HCT116 (cell line): Measurements from ENCODE around the gene CCSER1. TPM values are rescaled to one million over a fixed set of nuclear protein-coding genes. Genes with fewer than 3 reads are reported as not detected.

Experiments used
- ATAC-seq: fragments of 200-7000 bp; cut with Tn5 transposase; 2 replicates; pipeline ENCODE4 v1.9.1; 2020; ENCODE audit warnings: mild to moderate bottlenecking, moderate library complexity
- BruUV-seq: library from RNA; stranded (reverse); fragments of 400-500 nt; replicated peaks from 2 replicates; lab custom pipeline; 2021; lab: Mats Ljungman, UMichigan
- CTCF ChIA-PET: fragments of 300-600 bp; sonication (Branson Sonifier 250); formaldehyde crosslinking; loops from one replicate; lab custom pipeline; 2021; ENCODE audit warnings: antibody characterized with exemption; lab: Charles Lee
- POLR2A ChIA-PET: fragments of 300-600, 350-600 bp; sonication (Branson Sonifier 250); formaldehyde crosslinking; loops from one replicate; lab custom pipeline; 2021; ENCODE audit warnings: antibody characterized with exemption; lab: Charles Lee
- RAD21 ChIA-PET, 2 experiments: fragments of 300-600 bp; sonication (Branson Sonifier 250); formaldehyde crosslinking; loops; one replicate each; lab custom pipeline; 2023; ENCODE audit warnings: low total read pairs in 2 of 2; ENCODE audit not compliant: uncharacterized antibody in 2 of 2, unreplicated experiment in 2 of 2, low non-redundant PET in 1 of 2; lab: Charles Lee
- DNase-seq: peaks from one replicate; pipeline ENCODE4 v3.0.0-alpha.2; 2010; ENCODE audit warnings: low read depth, low spot score
- H2AFZ ChIP-seq: fragments of 200-600 bp; shearing (Covaris generic), sonication (generic); 2 replicates; pipeline ENCODE4 v1.6.1; 2017; ENCODE audit warnings: low read depth, mixed run types, mixed read lengths, antibody characterized with exemption, low read length; ENCODE audit not compliant: poor library complexity, severe bottlenecking
- H3K27ac ChIP-seq: 2 replicates; pipeline ENCODE4 v1.5.1; 2012; ENCODE audit warnings: low read depth, low read length
- H3K27me3 ChIP-seq: fragments of 200-600 bp; sonication (generic); 2 replicates; pipeline ENCODE4 v1.6.1; 2016; ENCODE audit warnings: mixed run types, low read length, mixed read lengths; ENCODE audit not compliant: insufficient read depth
- H3K36me3 ChIP-seq, 2 experiments: fragments of 200-500 bp in 1 of 2; fragments of 200-600 bp in 1 of 2; sonication (Bioruptor generic) in 1 of 2; sonication (generic) in 1 of 2; 2 replicates each; pipeline versions ENCODE4 v1.5.1 to v1.6.1; 2014 to 2016; ENCODE audit warnings: low read length in 2 of 2, inconsistent platforms in 1 of 2, mixed read lengths in 1 of 2, mixed run types in 1 of 2; ENCODE audit not compliant: insufficient read depth in 2 of 2, control insufficient read depth in 1 of 2
- H3K4me1 ChIP-seq, 2 experiments: fragments of 200-600 bp in 1 of 2; sonication (generic) in 1 of 2; 2 replicates each; pipeline versions ENCODE4 v1.5.1 to v1.6.1; 2012 to 2017; ENCODE audit warnings: low read length in 2 of 2, inconsistent platforms in 1 of 2, mild to moderate bottlenecking in 1 of 2, mixed read lengths in 1 of 2, mixed run types in 1 of 2, moderate library complexity in 1 of 2; ENCODE audit not compliant: insufficient read depth in 2 of 2, control insufficient read depth in 1 of 2
- H3K4me2 ChIP-seq: fragments of 200-600 bp; sonication (generic); 2 replicates; pipeline ENCODE4 v1.6.1; 2017; ENCODE audit warnings: mixed run types, low read length, mixed read lengths
- H3K4me3 ChIP-seq, 2 experiments: fragments of 200-600 bp in 1 of 2; sonication (generic) in 1 of 2; replicated peaks in 1 of 2; 2 replicates each; pipeline ENCODE4 v1.5.1; 2011 to 2016; ENCODE audit warnings: low read length in 2 of 2, control low read depth in 1 of 2, low read depth in 1 of 2, mild to moderate bottlenecking in 1 of 2, mixed read lengths in 1 of 2, mixed run types in 1 of 2
- H3K79me2 ChIP-seq: fragments of 200-600 bp; sonication (generic); 2 replicates; pipeline ENCODE4 v1.6.1; 2017; ENCODE audit warnings: mild to moderate bottlenecking, mixed run types, low read length, moderate library complexity, mixed read lengths; ENCODE audit not compliant: insufficient read depth
- H3K9ac ChIP-seq: fragments of 200-600 bp; sonication (generic); 2 replicates; pipeline ENCODE4 v1.6.1; 2016; ENCODE audit warnings: low read length, mixed read lengths
- H3K9me2 ChIP-seq: fragments of 200-600 bp; sonication (generic), shearing (Covaris generic); 2 replicates; pipeline ENCODE4 v1.6.1; 2017; ENCODE audit warnings: mixed run types, mild to moderate bottlenecking, moderate library complexity; ENCODE audit not compliant: insufficient read depth
- H3K9me3 ChIP-seq, 2 experiments: fragments of 200-500 bp in 1 of 2; fragments of 200-600 bp in 1 of 2; sonication (Bioruptor generic) in 1 of 2; sonication (generic) in 1 of 2; 2 replicates each; pipeline ENCODE4 v1.6.1; 2014 to 2017; ENCODE audit warnings: low read length in 2 of 2, mixed read lengths in 2 of 2, inconsistent platforms in 1 of 2, low read depth in 1 of 2, mild to moderate bottlenecking in 1 of 2, mixed run types in 1 of 2, moderate library complexity in 1 of 2; ENCODE audit not compliant: control insufficient read depth in 1 of 2, insufficient read depth in 1 of 2
- H4K20me1 ChIP-seq: fragments of 200-600 bp; sonication (generic), shearing (Covaris generic); 2 replicates; pipeline ENCODE4 v1.6.1; 2017; ENCODE audit warnings: mixed run types, mild to moderate bottlenecking, moderate library complexity; ENCODE audit not compliant: insufficient read depth
- CBX3 ChIP-seq: IDR thresholded peaks from 2 replicates; pipeline ENCODE4 v1.6.1; 2012; ENCODE audit warnings: low read depth
- EGR1 ChIP-seq: IDR thresholded peaks from 2 replicates; pipeline ENCODE4 v1.6.1; 2012; ENCODE audit warnings: low read depth
- FOSL1 ChIP-seq: IDR thresholded peaks from 2 replicates; pipeline ENCODE4 v1.6.1; 2012; ENCODE audit warnings: low read depth
- POLR2A ChIP-seq: IDR thresholded peaks from 2 replicates; pipeline ENCODE4 v1.7.0; 2011; ENCODE audit warnings: borderline replicate concordance; ENCODE audit not compliant: insufficient read depth, insufficient read length; ENCODE audit errors: extremely low read depth
- SRF ChIP-seq: IDR thresholded peaks from 2 replicates; pipeline ENCODE4 v1.6.1; 2012; ENCODE audit warnings: low read depth
- intact Hi-C: fragments of 100-400 bp; cut with micrococcal nuclease; formaldehyde crosslinking; loops from 2 replicates; pipeline ENCODE4 v1.10.0; 2022
- total RNA-seq: library from RNA; stranded (reverse); gene quantifications from one replicate; pipeline ENCODE4 v1.2.1, GENCODE V29; 2021; ENCODE audit not compliant: unreplicated experiment
- TF ChIP-seq, protein P1 (sequence below): IDR thresholded peaks from 2 replicates; pipeline ENCODE4 v1.6.1; 2011; ENCODE audit warnings: mild to moderate bottlenecking, low read length, moderate library complexity; ENCODE audit not compliant: insufficient replicate concordance; ENCODE audit errors: extremely low read depth
- TF ChIP-seq, protein P2 (sequence below): IDR thresholded peaks from 2 replicates; pipeline ENCODE4 v1.6.1; 2012
- TF ChIP-seq, protein P3 (sequence below): IDR thresholded peaks from 2 replicates; pipeline ENCODE4 v1.6.1; 2012; ENCODE audit warnings: low read depth

The CCSER1 gene
- total RNA-seq, 1 experiment from 2014 or later, result 6.7 TPM

GRCh38 chr4:90237751-90238530, 110.7 kb downstream of the CCSER1 start:
- ChIA-PET CTCF (no interaction called here), POLR2A (no interaction called here), RAD21 (no interaction called here)
- H3K9me3 ChIP-seq, result no peaks in the 10 kb centered on the region
- no peak overlapping the region for H3K27ac ChIP-seq
- H3K4me1 ChIP-seq, result no peaks in the 10 kb centered on the region
- H3K9ac ChIP-seq, result no peak overlapping the region
- no peak overlapping the region for H3K4me3 ChIP-seq
- H3K4me2 ChIP-seq, result no peak overlapping the region
- no peak for ATAC-seq
- H4K20me1 ChIP-seq, result no peaks in the 10 kb centered on the region
- no peaks in the 10 kb centered on the region for H3K36me3 ChIP-seq
- no peaks in the 10 kb centered on the region for H3K9me2 ChIP-seq
- intact Hi-C loops, result no loop called here
- DNase-seq, result no peak
- H2AFZ ChIP-seq, result no peak overlapping the region
- TF ChIP-seq CBX3 (no peak), POLR2A (no peak), SRF (no peak), FOSL1 (no peak), EGR1 (no peak)
- TF ChIP-seq, protein P1, sequence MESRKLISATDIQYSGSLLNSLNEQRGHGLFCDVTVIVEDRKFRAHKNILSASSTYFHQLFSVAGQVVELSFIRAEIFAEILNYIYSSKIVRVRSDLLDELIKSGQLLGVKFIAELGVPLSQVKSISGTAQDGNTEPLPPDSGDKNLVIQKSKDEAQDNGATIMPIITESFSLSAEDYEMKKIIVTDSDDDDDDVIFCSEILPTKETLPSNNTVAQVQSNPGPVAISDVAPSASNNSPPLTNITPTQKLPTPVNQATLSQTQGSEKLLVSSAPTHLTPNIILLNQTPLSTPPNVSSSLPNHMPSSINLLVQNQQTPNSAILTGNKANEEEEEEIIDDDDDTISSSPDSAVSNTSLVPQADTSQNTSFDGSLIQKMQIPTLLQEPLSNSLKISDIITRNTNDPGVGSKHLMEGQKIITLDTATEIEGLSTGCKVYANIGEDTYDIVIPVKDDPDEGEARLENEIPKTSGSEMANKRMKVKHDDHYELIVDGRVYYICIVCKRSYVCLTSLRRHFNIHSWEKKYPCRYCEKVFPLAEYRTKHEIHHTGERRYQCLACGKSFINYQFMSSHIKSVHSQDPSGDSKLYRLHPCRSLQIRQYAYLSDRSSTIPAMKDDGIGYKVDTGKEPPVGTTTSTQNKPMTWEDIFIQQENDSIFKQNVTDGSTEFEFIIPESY, result no peak
- TF ChIP-seq, protein P2, sequence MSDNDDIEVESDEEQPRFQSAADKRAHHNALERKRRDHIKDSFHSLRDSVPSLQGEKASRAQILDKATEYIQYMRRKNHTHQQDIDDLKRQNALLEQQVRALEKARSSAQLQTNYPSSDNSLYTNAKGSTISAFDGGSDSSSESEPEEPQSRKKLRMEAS, result no peak
- TF ChIP-seq, protein P3, sequence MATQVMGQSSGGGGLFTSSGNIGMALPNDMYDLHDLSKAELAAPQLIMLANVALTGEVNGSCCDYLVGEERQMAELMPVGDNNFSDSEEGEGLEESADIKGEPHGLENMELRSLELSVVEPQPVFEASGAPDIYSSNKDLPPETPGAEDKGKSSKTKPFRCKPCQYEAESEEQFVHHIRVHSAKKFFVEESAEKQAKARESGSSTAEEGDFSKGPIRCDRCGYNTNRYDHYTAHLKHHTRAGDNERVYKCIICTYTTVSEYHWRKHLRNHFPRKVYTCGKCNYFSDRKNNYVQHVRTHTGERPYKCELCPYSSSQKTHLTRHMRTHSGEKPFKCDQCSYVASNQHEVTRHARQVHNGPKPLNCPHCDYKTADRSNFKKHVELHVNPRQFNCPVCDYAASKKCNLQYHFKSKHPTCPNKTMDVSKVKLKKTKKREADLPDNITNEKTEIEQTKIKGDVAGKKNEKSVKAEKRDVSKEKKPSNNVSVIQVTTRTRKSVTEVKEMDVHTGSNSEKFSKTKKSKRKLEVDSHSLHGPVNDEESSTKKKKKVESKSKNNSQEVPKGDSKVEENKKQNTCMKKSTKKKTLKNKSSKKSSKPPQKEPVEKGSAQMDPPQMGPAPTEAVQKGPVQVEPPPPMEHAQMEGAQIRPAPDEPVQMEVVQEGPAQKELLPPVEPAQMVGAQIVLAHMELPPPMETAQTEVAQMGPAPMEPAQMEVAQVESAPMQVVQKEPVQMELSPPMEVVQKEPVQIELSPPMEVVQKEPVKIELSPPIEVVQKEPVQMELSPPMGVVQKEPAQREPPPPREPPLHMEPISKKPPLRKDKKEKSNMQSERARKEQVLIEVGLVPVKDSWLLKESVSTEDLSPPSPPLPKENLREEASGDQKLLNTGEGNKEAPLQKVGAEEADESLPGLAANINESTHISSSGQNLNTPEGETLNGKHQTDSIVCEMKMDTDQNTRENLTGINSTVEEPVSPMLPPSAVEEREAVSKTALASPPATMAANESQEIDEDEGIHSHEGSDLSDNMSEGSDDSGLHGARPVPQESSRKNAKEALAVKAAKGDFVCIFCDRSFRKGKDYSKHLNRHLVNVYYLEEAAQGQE, result no peak
- no peaks in the 10 kb centered on the region for H3K79me2 ChIP-seq
- no TSS peak for BruUV-seq
- H3K27me3 ChIP-seq, result no peaks in the 10 kb centered on the region
